Gastrocnemius medialis (tissue), 4 donors: ENCODE results near the gene KRT13. TPM values are rescaled to one million over a fixed set of nuclear protein-coding genes. Genes with fewer than 3 reads are reported as not detected.

ENCODE experiments used
- ATAC-seq, 2 donors: fragments of 150-250 bp; one replicate each; pipeline ENCODE4 v1.9.1; 2016
- DNase-seq, 2 donors: peaks; one replicate each; pipeline ENCODE4 v3.0.0-alpha.2; 2019
- H3K27ac ChIP-seq, 4 donors: fragments of 200-600 bp; sonication (generic); 1 replicate in 1 of 4; 2 replicates in 3 of 4; pipeline ENCODE4 v1.5.1; 2016 to 2018; ENCODE audit warnings: mild to moderate bottlenecking in 2 of 4, moderate library complexity in 1 of 4
- H3K27me3 ChIP-seq, 3 donors: fragments of 200-600 bp; sonication (generic) in 2 of 3; 1 replicate in 1 of 3; 2 replicates in 2 of 3; pipeline versions ENCODE4 v1.5.1 to v1.6.0; 2016 to 2019; ENCODE audit warnings: mild to moderate bottlenecking in 1 of 3, moderate library complexity in 1 of 3
- H3K36me3 ChIP-seq, 2 donors: fragments of 200-600 bp; sonication (generic) in 1 of 2; one replicate each; pipeline ENCODE4 v1.5.1; 2017 to 2018
- H3K4me1 ChIP-seq, 2 donors: fragments of 200-600 bp; sonication (generic) in 1 of 2; one replicate each; pipeline ENCODE4 v1.5.1; 2016 to 2017; ENCODE audit warnings: mild to moderate bottlenecking in 2 of 2
- H3K4me3 ChIP-seq, 4 donors: fragments of 200-600 bp; sonication (generic) in 3 of 4; 1 replicate in 1 of 4; 2 replicates in 3 of 4; pipeline ENCODE4 v1.5.1; 2016 to 2019; ENCODE audit warnings: mild to moderate bottlenecking in 2 of 4
- H3K9me3 ChIP-seq, 3 donors: fragments of 200-600 bp; sonication (generic) in 2 of 3; 1 replicate in 1 of 3; 2 replicates in 2 of 3; pipeline ENCODE4 v1.5.1; 2016 to 2019
- POLR2A ChIP-seq, 2 donors: fragments of 450-650 bp; IDR thresholded peaks; one replicate each; pipeline ENCODE4 v1.6.1; 2017; ENCODE audit warnings: antibody characterized with exemption in 2 of 2, mild to moderate bottlenecking in 2 of 2, moderate library complexity in 2 of 2
- in situ Hi-C, 4 donors: fragments of 200-750 bp; cut with MboI; loops; one replicate each; pipeline versions ENCODE4 v1.15.0 to v1.8.0; 2017; ENCODE audit warnings: low sequenced_read_pairs in 4 of 4
- intact Hi-C: fragments of 100-400 bp; cut with DNase I; formaldehyde crosslinking; loops from one replicate; pipeline ENCODE4 v1.15.1; 2023; ENCODE audit warnings: low total_unique reads
- total RNA-seq, 4 donors: library from RNA; depleted of rRNA; stranded (reverse); fragments of >200 nt; gene quantifications; one replicate each; pipeline versions ENCODE4 v1.1.0 to v1.2.3, GENCODE V29; 2016
- TF ChIP-seq, protein P1 (sequence below), 5 experiments: fragments of 450-650 bp in 3 of 5; fragments of 200-600 bp in 2 of 5; sonication (generic) in 2 of 5; IDR thresholded peaks in 4 of 5; conservative IDR thresholded peaks in 1 of 5; 1 replicate in 4 of 5; 2 replicates in 1 of 5; pipeline ENCODE4 v1.5.1; 2016 to 2019; ENCODE audit warnings: antibody characterized with exemption in 5 of 5, mild to moderate bottlenecking in 3 of 5, moderate library complexity in 3 of 5

Gene KRT13
- total RNA-seq, 4 donors from 2014 or later, result not detected

DNA sequence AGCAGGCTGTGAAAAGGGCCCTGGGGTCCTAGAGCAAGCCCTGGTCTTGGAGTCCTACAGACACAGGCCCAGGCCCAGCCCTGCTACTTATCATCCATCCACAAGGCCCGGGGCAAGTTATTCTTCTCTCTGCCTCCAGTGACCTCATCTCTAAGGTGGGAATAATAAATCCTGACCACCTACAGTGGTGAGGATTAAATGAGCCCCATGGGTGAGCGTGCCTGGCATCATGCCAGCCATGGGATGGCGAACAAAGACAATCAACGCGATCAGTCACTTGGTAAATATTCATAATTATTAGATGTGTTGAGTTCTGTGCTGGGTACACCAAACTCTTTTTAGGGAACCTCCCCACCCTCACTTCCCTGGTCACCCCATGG lies 7.7 kb upstream of the KRT13 start:
- H3K9me3 ChIP-seq, result no peaks in the 10 kb centered on the region
- in situ Hi-C loops, result no loop called here
- DNase-seq (no peak), ATAC-seq (no peak)
- intact Hi-C loops, result no loop called here
- no peak overlapping the region for H3K4me3 ChIP-seq
- H3K27me3 ChIP-seq, result no peaks in the 10 kb centered on the region
- H3K27ac ChIP-seq, result no peak overlapping the region
- no peaks in the 10 kb centered on the region for H3K4me1 ChIP-seq
- H3K36me3 ChIP-seq, result no peaks in the 10 kb centered on the region
- no peak for TF ChIP-seq POLR2A (IDR thresholded peaks at IDR 0.05)
- TF ChIP-seq, protein P1, sequence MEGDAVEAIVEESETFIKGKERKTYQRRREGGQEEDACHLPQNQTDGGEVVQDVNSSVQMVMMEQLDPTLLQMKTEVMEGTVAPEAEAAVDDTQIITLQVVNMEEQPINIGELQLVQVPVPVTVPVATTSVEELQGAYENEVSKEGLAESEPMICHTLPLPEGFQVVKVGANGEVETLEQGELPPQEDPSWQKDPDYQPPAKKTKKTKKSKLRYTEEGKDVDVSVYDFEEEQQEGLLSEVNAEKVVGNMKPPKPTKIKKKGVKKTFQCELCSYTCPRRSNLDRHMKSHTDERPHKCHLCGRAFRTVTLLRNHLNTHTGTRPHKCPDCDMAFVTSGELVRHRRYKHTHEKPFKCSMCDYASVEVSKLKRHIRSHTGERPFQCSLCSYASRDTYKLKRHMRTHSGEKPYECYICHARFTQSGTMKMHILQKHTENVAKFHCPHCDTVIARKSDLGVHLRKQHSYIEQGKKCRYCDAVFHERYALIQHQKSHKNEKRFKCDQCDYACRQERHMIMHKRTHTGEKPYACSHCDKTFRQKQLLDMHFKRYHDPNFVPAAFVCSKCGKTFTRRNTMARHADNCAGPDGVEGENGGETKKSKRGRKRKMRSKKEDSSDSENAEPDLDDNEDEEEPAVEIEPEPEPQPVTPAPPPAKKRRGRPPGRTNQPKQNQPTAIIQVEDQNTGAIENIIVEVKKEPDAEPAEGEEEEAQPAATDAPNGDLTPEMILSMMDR (IDR thresholded peaks at IDR 0.05 in 4 of 5, conservative IDR thresholded peaks at IDR 0.05 in 1 of 5), result no peak

DNA sequence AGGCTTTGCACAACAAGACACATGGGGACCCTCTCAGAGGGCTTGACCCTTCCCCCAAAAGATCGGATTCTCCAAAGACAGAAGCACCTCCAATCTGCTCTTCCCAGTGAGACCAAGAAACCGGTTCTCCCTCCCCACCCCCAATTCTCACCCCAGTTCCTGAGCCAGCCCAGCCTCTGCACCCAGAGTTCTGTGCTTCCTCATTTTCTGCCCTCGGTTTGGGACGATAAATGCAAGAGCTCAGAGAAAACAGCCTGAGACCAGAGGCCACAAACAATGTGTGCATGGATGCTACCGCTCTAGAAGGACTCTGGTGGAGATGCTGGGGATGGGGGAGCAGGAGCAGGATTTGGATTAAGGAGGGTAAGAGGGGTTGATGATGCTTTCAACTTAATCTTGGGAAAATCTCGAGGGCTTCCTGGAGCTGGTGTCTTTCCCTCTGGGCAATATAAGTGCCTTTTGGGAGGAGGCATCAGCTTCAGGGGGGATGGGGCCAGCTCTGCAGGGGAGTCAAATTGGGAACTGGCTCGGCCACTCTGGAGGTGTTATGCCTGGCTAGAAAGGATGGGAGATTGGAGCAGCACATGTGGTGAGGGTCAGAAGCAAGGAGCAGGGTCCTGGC lies 7.2 kb upstream of the KRT13 start:
- Histone ChIP-seq H3K9me3 (no peaks in the 10 kb centered on the region), H3K4me1 (no peaks in the 10 kb centered on the region), H3K4me3 (no peak overlapping the region), H3K27ac (no peak overlapping the region), H3K36me3 (no peaks in the 10 kb centered on the region), H3K27me3 (no peaks in the 10 kb centered on the region)
- no peak for ATAC-seq
- DNase-seq, result no peak
- intact Hi-C loops (no loop called here), in situ Hi-C loops (no loop called here)
- no peak for TF ChIP-seq POLR2A (IDR thresholded peaks at IDR 0.05)
- TF ChIP-seq, protein P1 (IDR thresholded peaks at IDR 0.05 in 4 of 5, conservative IDR thresholded peaks at IDR 0.05 in 1 of 5), result no peak

DNA sequence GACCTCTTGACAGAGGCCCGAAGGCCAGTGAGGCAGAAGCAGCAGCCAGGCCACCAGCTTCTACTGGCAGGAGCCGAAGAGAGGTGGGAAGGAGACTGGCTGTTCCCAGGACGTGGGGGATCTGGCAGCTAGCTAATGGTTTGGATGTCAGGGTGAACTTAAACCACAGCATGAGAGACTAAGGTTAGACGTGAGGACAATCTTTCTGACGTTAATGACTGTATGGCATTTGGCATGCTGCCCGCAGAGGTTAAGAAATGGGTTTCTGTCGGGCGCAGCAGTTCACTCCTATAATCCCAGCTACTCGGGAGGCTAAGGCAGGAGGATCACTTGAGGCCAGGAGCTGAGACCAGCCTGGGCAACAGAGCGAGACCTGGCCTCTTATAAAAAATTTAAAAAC lies 6.3 kb upstream of the KRT13 start:
- no peak for DNase-seq
- no peaks in the 10 kb centered on the region for H3K9me3 ChIP-seq
- no peaks in the 10 kb centered on the region for H3K27me3 ChIP-seq
- H3K4me3 ChIP-seq, result no peak overlapping the region
- no peaks in the 10 kb centered on the region for H3K4me1 ChIP-seq
- no peaks in the 10 kb centered on the region for H3K36me3 ChIP-seq
- H3K27ac ChIP-seq, result no peak overlapping the region
- intact Hi-C loops (no loop called here), in situ Hi-C loops (no loop called here)
- TF ChIP-seq, protein P1 (IDR thresholded peaks at IDR 0.05 in 4 of 5, conservative IDR thresholded peaks at IDR 0.05 in 1 of 5), result no peak
- no peak for TF ChIP-seq POLR2A (IDR thresholded peaks at IDR 0.05)
- no peak for ATAC-seq

DNA sequence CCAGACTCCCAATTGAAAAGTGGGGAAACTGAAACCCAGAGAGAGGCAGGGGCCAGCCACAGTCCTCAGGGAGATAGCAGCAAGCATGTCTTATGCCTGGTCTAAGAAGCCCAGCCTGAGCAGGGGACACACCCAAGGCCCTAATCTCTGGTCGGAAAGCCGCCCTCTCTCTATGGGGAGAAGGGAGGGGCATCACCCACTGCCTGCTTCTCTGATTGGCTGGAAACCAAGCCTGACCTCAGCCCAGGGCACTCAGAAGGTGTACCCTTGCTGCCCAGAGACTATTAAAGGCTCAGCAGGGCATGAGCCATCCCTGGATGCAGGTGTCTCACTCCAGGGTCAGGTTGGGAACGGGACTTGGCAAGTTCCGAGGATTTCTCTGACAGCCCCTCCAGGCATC lies 5.7 kb upstream of the KRT13 start:
- Histone ChIP-seq H3K36me3 (no peaks in the 10 kb centered on the region), H3K4me3 (no peak overlapping the region), H3K27me3 (no peaks in the 10 kb centered on the region), H3K4me1 (no peaks in the 10 kb centered on the region), H3K27ac (no peak overlapping the region), H3K9me3 (no peaks in the 10 kb centered on the region)
- intact Hi-C loops (no loop called here), in situ Hi-C loops (no loop called here)
- ATAC-seq, result no peak
- TF ChIP-seq, protein P1 (IDR thresholded peaks at IDR 0.05 in 4 of 5, conservative IDR thresholded peaks at IDR 0.05 in 1 of 5), result no peak
- TF ChIP-seq POLR2A (IDR thresholded peaks at IDR 0.05), result no peak
- DNase-seq, result no peak
